Measurements from ENCODE around the gene HAGHL.

- TF ChIP-seq POLR2A (IDR thresholded peaks at IDR 0.05) (no peak), CTCF (IDR thresholded peaks at IDR 0.05) (no peak)
Observed at GRCh38 chr16:766820-767640, 40.1 kb downstream of the HAGHL start.
